Left ventricle myocardium inferior (tissue), 1 donor: ENCODE measurements around the gene SCO1. TPM values are rescaled to one million over a fixed set of nuclear protein-coding genes. Genes with fewer than 3 reads are reported as not detected.

Experiments
- DNase-seq: peaks from one replicate; pipeline ENCODE4 v3.0.0-alpha.2; 2020
- H3K27ac ChIP-seq: fragments of 200-600 bp; replicated peaks from 2 replicates; pipeline ENCODE4 v1.8.0; 2021
- H3K27me3 ChIP-seq: fragments of 200-600 bp; 2 replicates; pipeline ENCODE4 v1.8.0; 2021; ENCODE audit warnings: low read depth
- H3K36me3 ChIP-seq: fragments of 200-600 bp; 2 replicates; pipeline ENCODE4 v1.8.0; 2021
- H3K4me1 ChIP-seq: fragments of 200-600 bp; 2 replicates; pipeline ENCODE4 v1.8.0; 2021
- H3K4me3 ChIP-seq: fragments of 200-600 bp; 2 replicates; pipeline ENCODE4 v1.8.0; 2021; ENCODE audit warnings: mild to moderate bottlenecking, moderate library complexity
- H3K9me3 ChIP-seq: fragments of 200-600 bp; replicated peaks from 2 replicates; pipeline ENCODE4 v1.8.0; 2021
- intact Hi-C: fragments of 100-400 bp; cut with micrococcal nuclease; formaldehyde crosslinking; loops from one replicate; pipeline ENCODE4 v1.11.0; 2022
- long read RNA-seq: library from polyadenylated mRNA; unstranded; transcript quantifications from one replicate; pipeline ENCODE4 v2.0.0, GENCODE V29; 2021
- total RNA-seq: library from RNA; stranded (reverse); fragmentation: NEBNext Ultra II Directional; extraction: Animal tissue kit (Norgen Biotek cat#: 25700); gene quantifications from one replicate; pipeline ENCODE4 v1.2.1, GENCODE V29; 2021
- TF ChIP-seq, protein P1 (sequence below): fragments of 200-600 bp; IDR thresholded peaks from 2 replicates; pipeline ENCODE4 v1.8.0; 2021; ENCODE audit warnings: antibody characterized with exemption, mild to moderate bottlenecking, borderline replicate concordance
- donor health status: DM: no; HTN: yes; CAD: no; lungs with severe emphysema.

Gene SCO1
- total RNA-seq = 36.8 TPM
- long read RNA-seq, full-length matches to known transcripts = 33 of 38 reads
- long read RNA-seq, partial matches to known transcripts = 2 of 38 reads
- long read RNA-seq, other reads (novel, unspliced or antisense) = 3 of 38 reads

GRCh38 chr17:10697092-10698081, at the start of gene SCO1, which contains the start of gene ADPRM:
Gene SCO1, minus strand, starts transcription at chr17:10697533. Its CDS starts 26 bp downstream, at chr17:10697507.
Gene ADPRM, plus strand, starts transcription at chr17:10697594. Its CDS starts 7,333 bp downstream, at chr17:10704927.
- no peaks in the 10 kb centered on the region for H3K27me3 ChIP-seq
- H3K27ac ChIP-seq = peak within 1 kb of the TSS; percentile 98
- H3K4me3 ChIP-seq = peak within 1 kb of the TSS; percentile 98
- no peaks in the 10 kb centered on the region for H3K9me3 ChIP-seq
- TF ChIP-seq, protein P1, sequence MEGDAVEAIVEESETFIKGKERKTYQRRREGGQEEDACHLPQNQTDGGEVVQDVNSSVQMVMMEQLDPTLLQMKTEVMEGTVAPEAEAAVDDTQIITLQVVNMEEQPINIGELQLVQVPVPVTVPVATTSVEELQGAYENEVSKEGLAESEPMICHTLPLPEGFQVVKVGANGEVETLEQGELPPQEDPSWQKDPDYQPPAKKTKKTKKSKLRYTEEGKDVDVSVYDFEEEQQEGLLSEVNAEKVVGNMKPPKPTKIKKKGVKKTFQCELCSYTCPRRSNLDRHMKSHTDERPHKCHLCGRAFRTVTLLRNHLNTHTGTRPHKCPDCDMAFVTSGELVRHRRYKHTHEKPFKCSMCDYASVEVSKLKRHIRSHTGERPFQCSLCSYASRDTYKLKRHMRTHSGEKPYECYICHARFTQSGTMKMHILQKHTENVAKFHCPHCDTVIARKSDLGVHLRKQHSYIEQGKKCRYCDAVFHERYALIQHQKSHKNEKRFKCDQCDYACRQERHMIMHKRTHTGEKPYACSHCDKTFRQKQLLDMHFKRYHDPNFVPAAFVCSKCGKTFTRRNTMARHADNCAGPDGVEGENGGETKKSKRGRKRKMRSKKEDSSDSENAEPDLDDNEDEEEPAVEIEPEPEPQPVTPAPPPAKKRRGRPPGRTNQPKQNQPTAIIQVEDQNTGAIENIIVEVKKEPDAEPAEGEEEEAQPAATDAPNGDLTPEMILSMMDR = peak; percentile 57
- peak; percentile 93 for DNase-seq
- intact Hi-C loops = no loop called here
- H3K36me3 ChIP-seq = peaks cover 28% of the 10 kb centered on the region
- peaks cover 43% of the 10 kb centered on the region for H3K4me1 ChIP-seq

DNA sequence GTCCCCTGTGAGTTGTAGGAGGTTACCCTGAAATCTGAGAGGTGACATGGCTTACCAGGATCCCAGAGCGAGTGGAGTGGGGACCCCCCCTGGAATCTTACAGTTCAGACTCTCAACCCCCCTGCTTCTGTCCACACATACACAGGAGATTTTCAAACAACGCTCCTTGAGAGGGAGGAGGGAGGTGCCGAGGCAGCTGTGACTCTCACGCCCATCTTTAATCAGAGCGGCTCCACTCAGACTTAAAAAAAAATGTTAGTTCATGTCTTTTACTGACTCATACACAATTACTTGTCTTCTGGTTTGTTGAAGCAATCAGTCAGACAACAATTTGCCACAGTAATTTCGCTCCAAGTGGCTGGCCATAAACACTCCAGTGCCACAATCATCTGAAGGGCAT, 47.9 kb upstream of the SCO1 start:
- intact Hi-C loops = no loop called here
- Histone ChIP-seq H3K4me1 (no peaks in the 10 kb centered on the region), H3K27ac (no peak overlapping the region), H3K27me3 (no peaks in the 10 kb centered on the region), H3K36me3 (no peaks in the 10 kb centered on the region), H3K9me3 (no peaks in the 10 kb centered on the region), H3K4me3 (no peak overlapping the region)
- no peak for DNase-seq
- TF ChIP-seq, protein P1 = no peak

DNA sequence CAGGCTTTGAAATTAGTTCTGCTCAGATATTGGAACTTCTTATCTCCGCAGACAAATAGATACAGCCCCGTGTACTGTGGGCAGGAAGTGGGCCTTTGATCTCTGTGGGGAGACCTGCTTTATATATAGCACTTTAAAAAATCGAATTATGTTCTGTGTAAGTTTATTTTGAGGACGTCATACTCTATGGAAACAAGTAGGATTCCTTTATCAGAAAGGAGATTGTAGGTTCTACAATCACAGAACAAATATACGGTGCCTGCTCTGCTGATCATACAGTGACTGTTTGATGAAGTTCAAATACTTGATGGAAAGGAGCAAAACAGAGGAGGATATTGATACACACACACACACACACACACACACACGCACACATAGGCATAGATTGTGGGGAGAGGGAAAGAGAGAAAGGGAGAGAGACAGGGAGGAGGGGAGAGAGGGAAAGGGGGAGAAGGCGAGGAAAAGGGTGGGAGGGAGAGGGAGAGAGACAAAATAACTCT, 47.2 kb upstream of the SCO1 start:
- TF ChIP-seq, protein P1 = no peak
- Histone ChIP-seq H3K4me1 (no peaks in the 10 kb centered on the region), H3K4me3 (no peak overlapping the region), H3K36me3 (no peaks in the 10 kb centered on the region), H3K9me3 (no peaks in the 10 kb centered on the region), H3K27me3 (no peaks in the 10 kb centered on the region), H3K27ac (no peak overlapping the region)
- no peak for DNase-seq
- intact Hi-C loops = no loop called here

GRCh38 chr17:10743316-10744009, 46.1 kb upstream of the SCO1 start:
- no peaks in the 10 kb centered on the region for H3K9me3 ChIP-seq
- no peak overlapping the region for H3K4me3 ChIP-seq
- peak overlapping the region; percentile 48 for H3K27ac ChIP-seq
- peaks cover 2% of the 10 kb centered on the region for H3K4me1 ChIP-seq
- no peaks in the 10 kb centered on the region for H3K27me3 ChIP-seq
- H3K36me3 ChIP-seq = no peaks in the 10 kb centered on the region
- intact Hi-C loops = no loop called here
- TF ChIP-seq, protein P1 = no peak
- DNase-seq = no peak

GRCh38 chr17:10742431-10742830, 45.1 kb upstream of the SCO1 start:
- TF ChIP-seq, protein P1 = no peak
- no peaks in the 10 kb centered on the region for H3K27me3 ChIP-seq
- no peak overlapping the region for H3K27ac ChIP-seq
- no peaks in the 10 kb centered on the region for H3K36me3 ChIP-seq
- DNase-seq = no peak
- H3K4me3 ChIP-seq = no peak overlapping the region
- no peaks in the 10 kb centered on the region for H3K9me3 ChIP-seq
- H3K4me1 ChIP-seq = peaks cover 6% of the 10 kb centered on the region
- intact Hi-C loops = no loop called here
